LNCAP (cell line): ENCODE measurements around the gene MARCHF3.

Source experiments
- CTCF ChIP-seq: fragments of 450-650 bp; IDR thresholded peaks from 2 replicates; pipeline ENCODE4 v1.5.1; 2017; ENCODE audit warnings: mild to moderate bottlenecking

The MARCHF3 gene

DNA sequence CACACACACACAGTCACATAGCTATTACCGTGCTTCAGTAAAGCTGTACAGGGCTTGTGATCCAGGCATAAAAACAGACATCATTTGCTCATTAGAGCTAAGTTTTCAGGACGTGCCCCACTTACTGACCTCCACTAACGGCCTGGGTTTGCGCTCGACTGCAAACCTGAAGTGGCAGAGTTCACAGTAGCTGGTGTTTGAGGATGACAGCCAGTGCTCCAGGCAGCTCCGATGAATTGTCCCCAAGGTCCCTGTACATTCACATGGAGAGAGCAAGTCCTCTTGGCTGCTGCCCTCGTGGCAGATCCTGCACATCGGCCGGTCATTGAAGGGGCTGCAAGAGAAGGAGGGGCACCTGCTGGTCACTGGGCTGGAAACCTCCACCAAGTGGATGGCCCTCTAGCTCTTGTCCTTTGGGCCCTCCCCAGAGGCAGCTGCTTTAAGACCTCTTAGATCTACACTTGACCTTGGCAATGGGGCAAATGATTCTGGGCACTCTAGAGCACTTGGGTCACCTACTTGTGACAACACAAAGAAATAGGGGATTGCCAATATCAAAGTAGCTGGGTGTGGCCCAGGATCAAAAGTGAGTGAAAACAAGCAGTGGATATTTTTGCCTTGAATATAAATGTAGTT lies 115.4 kb downstream of the MARCHF3 start:
- no peak for TF ChIP-seq CTCF

DNA sequence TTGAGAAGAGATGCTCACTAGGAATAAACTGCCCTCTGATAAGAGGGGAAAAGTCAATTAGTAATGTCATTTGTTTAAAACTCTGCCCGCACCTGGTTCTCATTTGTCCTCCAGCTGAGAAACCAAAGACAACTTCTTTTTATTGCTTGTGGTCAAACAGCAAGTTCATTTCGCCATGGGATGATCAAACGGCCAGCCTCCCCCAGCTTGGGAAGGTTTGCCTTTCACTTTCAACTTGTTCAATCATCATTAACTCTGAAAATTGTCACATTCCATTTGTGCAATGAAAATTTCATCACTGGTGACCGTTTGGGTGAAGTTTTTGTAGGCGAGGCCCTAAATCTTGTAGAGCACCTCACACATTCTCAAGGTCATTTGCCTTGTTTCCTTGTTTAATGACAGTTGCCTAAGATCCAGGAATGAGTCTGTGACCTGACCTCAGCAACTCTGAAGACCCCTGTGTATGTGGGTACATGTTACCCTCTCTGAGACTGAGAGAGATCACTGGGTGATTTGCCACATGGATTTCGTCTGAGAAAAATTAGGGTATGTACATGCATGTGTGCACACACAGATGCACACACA lies 117.7 kb downstream of the MARCHF3 start:
- no peak for TF ChIP-seq CTCF

- TF ChIP-seq CTCF, result no peak
Measured at GRCh38 chr5:126911986-126912385, 118.4 kb downstream of the MARCHF3 start.

DNA sequence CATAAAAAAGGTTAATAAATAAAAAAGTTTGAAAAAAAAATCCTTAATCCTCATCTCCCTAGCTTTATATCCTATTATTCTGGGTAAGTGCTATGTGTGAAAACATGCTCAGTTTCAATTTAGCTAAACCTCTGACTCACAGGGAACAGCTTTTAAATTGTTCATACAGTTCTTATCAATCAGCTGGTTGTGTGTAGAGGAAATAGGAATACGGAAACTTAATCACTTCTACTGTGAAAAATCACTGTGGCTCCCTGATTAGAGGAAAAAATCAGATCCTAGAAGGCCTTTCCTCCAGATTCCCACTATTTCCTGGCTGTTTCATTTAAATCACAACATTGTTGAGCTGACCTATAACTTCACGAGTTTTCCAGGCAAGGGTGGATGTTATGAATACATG lies 120.5 kb downstream of the MARCHF3 start:
- no peak for TF ChIP-seq CTCF

GRCh38 chr5:126900796-126901195 lies 129.6 kb downstream of the MARCHF3 start:
- TF ChIP-seq CTCF, result no peak

- TF ChIP-seq CTCF, result no peak
Measured at GRCh38 chr5:126899476-126899875, 130.9 kb downstream of the MARCHF3 start.

DNA sequence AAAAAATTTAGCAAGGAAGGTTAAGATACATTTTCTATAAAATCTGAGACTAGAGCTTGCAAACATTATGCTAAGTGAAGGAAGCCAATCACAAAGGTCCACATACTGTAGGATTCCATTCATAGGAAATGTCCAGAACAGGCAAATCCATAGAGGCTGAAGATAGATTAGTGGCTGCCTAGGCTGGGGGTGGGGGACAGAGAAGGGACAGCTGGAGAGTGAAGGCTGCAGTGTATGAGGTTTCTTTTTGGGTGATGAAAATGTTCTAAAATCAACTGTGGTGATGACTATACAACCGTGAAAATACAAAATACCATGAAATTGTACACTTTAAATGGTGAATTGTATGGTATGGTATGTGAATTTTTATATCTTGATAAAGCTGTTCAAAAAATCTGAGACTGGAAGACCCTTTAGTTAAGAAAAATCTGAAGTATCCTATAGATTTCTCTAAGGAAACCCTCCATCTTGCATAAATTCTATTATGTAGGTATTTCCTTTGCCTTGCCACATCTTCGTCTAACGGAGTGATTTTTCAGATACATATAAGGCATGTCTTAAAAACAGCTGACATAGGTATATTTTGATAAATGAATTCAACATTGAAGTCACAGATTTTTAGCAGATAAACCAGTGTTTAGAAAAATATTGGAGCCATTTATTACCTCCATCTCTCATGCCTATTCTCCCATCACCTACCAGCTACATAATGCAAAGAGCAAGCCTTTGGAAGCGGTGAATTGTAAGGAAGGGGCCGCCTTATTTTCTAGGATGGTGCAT lies 132.3 kb downstream of the MARCHF3 start:
- TF ChIP-seq CTCF, result no peak
